ENCODE measurements around the gene CNTN6.

- TF ChIP-seq CTCF (IDR thresholded peaks at IDR 0.05 in 4 of 5, conservative IDR thresholded peaks at IDR 0.05 in 1 of 5) (no peak), POLR2A (IDR thresholded peaks at IDR 0.05) (no peak)
These were observed 330.8 kb downstream of the CNTN6 start for GRCh38 chr3:1423566-1424089.

All from gastrocnemius medialis (tissue), 4 donors.